ENCODE data around the gene FRY.

DNA sequence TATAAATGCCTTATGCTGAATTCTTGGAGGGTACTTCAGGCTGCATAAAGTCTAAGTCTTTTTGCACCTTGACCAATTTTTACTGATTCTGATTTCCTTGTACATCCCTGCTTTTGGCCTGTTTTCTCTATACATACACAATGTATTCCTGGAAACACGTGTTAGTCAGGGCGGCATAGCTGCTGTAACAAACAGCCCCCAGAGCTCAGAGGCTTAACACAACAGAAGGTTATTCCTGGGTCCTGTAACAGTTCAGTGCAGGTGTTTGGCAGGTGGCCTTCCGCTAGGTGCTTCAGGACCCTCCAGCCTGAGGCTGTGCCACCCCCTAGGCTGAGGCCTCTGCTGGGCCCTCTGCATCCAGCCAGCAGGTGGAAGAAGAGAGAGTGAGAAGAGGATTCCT lies 200.7 kb downstream of the FRY start:
- TF ChIP-seq CTCF (IDR thresholded peaks at IDR 0.05) (no peak), POLR2A (IDR thresholded peaks at IDR 0.05) (no peak)

Data from Peyer's patch (tissue), 4 donors.